ENCODE data around the gene DOCK9.

DNA sequence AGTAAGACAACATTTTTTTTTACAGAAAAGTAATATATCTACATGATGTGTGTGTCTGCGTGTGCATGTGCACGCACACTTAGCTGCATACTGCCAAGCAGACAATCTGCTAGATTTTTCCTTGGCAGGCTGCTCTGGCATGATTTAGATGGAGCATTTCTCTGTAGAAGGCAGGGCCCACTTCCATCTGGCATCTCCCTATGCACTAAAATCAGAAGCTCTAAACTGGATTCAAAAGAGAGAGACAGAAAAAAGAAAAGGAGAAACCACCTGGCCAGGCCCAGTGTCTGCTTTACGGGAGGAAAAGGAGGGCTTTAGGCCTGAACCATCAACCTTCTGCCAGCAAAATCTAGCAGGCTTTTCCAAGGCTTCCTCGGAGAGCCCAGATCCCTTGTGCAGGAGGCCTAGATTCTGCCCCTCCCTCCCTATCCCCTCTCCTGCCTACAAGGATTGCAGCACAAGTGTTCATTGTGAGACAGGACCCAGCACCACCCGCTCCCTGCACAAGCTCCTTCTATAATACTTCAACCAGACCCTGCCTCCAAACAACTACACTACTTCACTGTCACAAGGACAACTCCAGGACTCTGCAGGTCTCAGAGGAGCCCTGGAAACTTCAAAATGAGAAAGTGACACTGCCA lies 99.3 kb downstream of the DOCK9 start:
- TF ChIP-seq YY1 (IDR thresholded peaks at IDR 0.05; ENCODE audit: low read depth) (no peak), EP300 (IDR thresholded peaks at IDR 0.05; ENCODE audit: borderline replicate concordance) (no peak), FOXM1 (IDR thresholded peaks at IDR 0.05; ENCODE audit: borderline replicate concordance, low read depth) (no peak), TCF12 (IDR thresholded peaks at IDR 0.05; ENCODE audit: low read depth) (no peak), REST (IDR thresholded peaks at IDR 0.05; ENCODE audit: low read depth) (no peak), CREB1 (IDR thresholded peaks at IDR 0.05; ENCODE audit: low read depth) (no peak), RAD21 (IDR thresholded peaks at IDR 0.05; ENCODE audit: low read depth) (no peak), USF1 (IDR thresholded peaks at IDR 0.05) (no peak), CEBPB (IDR thresholded peaks at IDR 0.05) (no peak), ZBTB7A (IDR thresholded peaks at IDR 0.05; ENCODE audit: low read depth) (no peak), EGR1 (IDR thresholded peaks at IDR 0.05) (no peak), NFIC (IDR thresholded peaks at IDR 0.05) (no peak), TEAD4 (IDR thresholded peaks at IDR 0.05) (no peak)
- TF ChIP-seq, protein P1, sequence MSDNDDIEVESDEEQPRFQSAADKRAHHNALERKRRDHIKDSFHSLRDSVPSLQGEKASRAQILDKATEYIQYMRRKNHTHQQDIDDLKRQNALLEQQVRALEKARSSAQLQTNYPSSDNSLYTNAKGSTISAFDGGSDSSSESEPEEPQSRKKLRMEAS (IDR thresholded peaks at IDR 0.05), result no peak
